ENCODE data around the gene NPY5R.

Gene NPY5R

DNA sequence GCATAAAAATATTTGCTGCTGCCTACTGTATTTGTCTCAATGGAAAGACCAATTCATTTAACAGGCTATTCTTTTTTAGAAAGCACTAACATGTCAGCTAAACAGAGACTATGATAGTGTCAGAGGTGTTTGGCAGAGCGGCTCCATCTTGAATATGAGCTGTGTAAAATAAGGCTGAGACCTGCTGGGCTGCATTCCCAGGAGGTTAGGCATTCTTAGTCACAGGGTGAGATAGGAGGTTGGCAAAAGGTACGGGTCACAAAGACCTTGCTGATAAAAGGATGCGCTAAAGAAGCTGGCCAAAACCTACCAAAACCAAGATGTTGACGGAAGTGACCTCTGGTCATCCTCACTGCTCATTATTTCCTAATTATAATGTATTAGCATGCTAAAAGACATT lies 41.8 kb downstream of the NPY5R start:
- no peak for DNase-seq (ENCODE audit: low spot score)

DNA sequence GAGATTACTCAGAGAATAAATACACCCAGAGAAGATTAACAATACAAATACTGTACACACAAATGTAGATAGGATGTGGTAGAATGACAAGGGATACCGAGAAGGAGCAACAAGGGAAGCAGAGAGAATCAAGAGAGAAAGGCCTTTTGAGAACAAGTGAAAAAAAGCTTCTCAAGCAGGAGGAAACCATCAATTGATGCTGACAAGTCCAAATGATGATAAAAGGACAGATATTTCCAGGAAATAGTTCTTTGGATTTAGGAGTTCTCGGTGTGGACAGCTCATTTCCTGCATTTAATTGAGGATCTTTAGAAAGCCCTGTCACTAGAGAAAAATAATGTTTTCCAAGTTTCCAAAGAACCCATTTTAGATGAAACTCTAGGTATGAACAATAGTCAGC lies 48.1 kb downstream of the NPY5R start:
- no peak for DNase-seq (ENCODE audit: low spot score)

DNA sequence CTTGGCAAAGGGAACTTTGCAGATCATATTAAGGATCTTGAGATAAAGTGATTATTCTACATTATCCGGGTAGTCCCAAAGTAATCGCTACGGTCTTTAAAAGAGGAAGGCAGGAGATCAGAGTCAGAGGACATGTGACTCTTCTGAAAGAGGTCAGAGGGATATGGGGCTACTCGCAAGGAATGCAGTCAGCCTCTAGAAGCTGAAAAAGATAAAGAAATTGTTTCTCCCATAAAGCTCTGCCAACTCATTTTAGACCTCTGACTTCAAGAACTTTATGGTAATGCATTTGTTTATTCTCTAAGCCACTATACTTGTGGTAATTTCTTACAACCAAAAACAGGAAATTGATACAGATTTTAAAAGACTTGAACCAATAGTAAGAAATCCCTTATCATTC lies 48.6 kb downstream of the NPY5R start:
- no peak for DNase-seq (ENCODE audit: low spot score)

DNA sequence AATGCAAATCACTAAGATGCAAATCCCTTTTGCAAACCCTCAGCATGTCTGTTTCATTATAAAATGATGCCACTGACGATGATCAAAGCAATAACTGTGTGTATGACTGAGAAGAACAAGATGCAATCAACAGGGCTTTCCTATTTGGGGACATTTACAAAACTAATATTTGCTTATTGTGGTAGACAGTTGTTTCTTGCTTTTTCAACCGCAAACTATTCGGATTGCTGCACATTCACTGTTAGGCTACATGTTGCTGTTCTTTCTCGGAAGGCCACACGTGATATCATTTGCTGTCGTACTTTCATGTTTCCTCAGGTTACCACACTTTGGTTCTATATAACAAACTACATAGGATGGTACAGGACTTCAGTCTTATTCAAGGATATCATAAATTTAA lies 49.8 kb downstream of the NPY5R start:
- DNase-seq (ENCODE audit: low spot score) = no peak

DNA sequence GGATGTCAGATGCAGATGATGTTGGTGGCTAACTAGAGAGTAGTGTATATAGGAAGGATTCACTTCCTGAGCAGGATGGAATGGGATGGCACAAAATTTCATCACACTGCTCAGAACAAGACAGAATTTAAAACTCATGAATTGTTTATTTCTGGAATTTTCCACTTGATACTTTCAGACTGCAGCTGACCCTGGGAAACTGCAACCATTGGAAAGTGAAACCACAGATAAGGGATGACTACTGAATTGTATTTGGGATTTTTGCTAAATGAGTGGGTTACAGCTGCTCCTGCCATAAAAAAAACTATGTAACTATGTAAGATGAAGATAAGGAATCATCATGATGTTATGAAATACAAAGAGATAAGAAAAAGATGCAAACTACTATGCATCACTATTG lies 51.4 kb downstream of the NPY5R start:
- DNase-seq (ENCODE audit: low spot score) = no peak

DNA sequence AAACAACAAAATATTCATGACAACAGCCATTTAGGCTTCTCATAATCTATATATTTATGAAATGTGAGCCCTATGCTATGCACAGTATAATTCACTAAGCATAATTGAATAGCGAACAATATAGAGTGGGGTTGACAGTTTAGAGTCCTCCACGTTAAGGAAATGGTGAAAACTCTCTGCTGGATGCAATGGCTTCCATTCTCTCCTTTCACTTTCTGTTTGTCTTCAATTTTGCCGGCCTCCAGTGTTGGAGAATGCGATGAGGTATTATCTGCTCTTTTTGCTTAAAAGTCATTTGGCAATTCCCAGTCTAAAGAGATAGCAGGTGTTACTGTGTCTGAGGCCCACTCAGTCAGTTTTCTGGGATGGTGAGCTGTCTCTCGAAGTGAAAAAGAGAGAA lies 52.1 kb downstream of the NPY5R start:
- no peak for DNase-seq (ENCODE audit: low spot score)

DNA sequence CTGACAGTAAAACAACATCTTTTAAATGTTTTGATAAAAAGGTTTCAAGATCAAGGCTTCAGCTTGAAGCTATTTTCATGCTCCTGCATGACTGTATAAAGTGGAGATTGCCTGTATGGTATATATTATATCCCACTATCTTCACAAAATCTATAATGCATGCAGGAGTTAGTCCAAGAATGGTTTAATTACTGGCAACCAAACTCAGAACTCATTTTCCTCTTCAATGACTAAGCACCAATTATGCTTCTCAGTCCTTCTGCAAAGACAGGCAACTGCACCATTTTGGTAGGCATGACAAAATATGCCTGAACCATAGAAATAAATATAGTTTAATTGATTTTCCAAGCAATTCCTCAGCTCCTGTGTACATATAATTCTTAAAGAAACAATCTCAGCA lies 54.5 kb downstream of the NPY5R start:
- no peak for DNase-seq (ENCODE audit: low spot score)

DNA sequence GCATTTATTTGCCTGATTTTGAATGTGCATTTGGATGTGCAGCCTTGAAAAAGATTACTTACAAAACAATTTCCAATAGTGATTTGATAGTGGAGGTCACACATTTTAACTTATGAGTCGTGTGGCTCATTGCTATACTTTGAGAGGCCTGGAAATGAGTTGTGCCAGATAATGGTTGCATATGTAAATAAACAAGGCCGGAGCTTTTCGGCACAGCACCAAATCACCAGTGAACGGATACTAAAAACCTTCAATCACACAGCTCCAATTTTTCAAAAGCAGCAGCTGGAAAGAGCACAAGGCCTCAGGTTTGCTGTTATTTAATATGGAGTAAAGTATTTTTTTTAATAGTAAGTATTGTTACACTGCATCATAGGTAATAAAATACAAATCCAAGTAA lies 57.2 kb downstream of the NPY5R start:
- no peak for DNase-seq (ENCODE audit: low spot score)
